GM12872 (cell line): ENCODE results near the gene CASP8AP2.

ENCODE experiments used
- CTCF ChIP-seq: IDR thresholded peaks from 3 replicates; pipeline ENCODE4 v1.5.1; 2011; ENCODE audit warnings: low read depth, mild to moderate bottlenecking, low read length, moderate library complexity; ENCODE audit not compliant: insufficient read depth

Gene CASP8AP2

DNA sequence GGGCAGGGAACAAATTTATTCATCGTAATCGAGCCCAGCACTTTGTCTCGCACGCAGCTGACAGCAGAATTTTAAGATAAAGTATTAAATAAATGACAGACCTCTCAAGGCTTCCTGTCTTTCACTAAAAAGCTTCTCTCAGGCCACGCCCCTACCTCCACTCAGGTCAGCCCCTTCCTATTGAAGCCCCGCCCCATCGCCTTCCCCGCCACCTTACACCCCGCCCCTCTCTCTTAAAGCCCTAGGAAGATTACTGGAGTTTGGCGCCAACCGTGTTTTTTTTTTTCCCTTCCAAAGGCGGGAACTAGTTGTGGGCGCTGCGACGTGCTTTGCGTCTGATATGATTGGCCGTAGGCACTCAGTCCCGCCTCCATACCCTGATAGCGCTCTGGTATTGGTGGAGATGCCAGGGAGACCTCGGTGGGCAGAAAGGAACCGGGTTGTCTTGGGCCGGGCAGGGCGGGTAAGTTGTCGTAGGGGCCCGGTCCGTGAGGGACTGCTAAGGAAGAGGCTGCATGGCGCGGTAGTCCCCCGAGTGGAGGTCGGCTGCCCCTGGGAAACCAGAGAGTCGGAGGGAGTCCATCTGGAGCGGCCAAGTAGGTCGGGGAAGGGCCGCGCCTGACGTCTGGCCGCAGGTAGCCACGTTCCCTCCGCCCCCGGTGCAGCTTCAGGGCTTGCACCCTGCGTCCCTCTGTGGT lies at the start of gene CASP8AP2:
Gene CASP8AP2, plus strand, starts transcription at position 409 of the 698 bp plus-strand sequence.
- TF ChIP-seq CTCF = no peak

GRCh38 chr6:89781070-89782034 lies 48.3 kb upstream of the CASP8AP2 start:
- no peak for TF ChIP-seq CTCF

DNA sequence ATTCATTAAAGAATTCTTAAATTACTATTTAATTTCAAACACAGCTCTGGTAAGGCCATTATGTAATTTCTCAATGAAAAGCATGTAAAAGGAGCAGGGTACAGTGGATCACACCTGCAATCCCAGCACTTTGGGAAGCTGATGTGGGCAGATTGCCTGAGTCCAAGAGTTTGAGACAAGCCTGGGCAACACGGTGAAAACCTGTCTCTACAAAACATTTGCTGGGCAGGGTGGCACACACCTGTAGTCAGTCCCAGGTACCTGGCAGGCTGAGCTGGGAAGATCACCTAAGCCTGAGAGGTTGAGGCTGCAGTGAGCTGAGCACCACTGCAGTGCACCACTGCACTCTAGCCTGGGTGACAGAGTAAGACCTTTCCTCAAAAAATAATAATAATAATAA lies 47.5 kb upstream of the CASP8AP2 start:
- TF ChIP-seq CTCF = no peak

- no peak for TF ChIP-seq CTCF
Observed at GRCh38 chr6:89784838-89785237, 44.8 kb upstream of the CASP8AP2 start.

DNA sequence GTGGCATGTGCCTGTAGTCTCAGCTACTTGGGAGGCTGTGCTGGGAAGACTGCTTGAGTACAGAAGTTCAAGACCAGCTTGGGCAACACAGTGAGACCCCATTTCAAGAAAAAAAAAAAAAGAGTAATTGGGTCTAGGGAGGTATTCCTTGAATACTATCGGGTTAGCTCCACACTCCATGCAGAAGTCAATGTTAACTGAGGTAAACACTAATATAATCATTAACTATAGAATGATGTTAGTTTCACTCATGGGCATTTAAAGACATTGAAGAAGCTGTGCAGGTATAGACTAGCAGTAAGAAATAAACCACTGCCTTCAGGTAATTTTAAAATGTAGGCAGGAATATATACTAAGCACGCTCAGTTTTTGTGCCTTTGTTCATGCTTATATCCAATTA lies 42.7 kb upstream of the CASP8AP2 start:
- no peak for TF ChIP-seq CTCF

- TF ChIP-seq CTCF = no peak
Observed at GRCh38 chr6:89787660-89788328, 41.9 kb upstream of the CASP8AP2 start.

- no peak for TF ChIP-seq CTCF
Observed at GRCh38 chr6:89789980-89790379, 39.7 kb upstream of the CASP8AP2 start.
